OCI-LY7 (cell line): ENCODE results near the gene EHBP1.

Experiments used
- EZH2phosphoT487 ChIP-seq: fragments of 200-600 bp; sonication (generic); IDR thresholded peaks from 2 replicates; pipeline ENCODE4 v1.6.1; 2018; ENCODE audit warnings: low read depth, borderline replicate concordance, mild to moderate bottlenecking, mixed run types, antibody characterized with exemption, low read length, moderate library complexity, mixed read lengths
- TF ChIP-seq, protein P1 (sequence below): fragments of 200-600 bp; sonication (generic); conservative IDR thresholded peaks from 2 replicates; pipeline ENCODE4 v1.5.1; 2014; ENCODE audit warnings: mild to moderate bottlenecking, antibody characterized with exemption, low read length, moderate library complexity, mixed read lengths

DNA sequence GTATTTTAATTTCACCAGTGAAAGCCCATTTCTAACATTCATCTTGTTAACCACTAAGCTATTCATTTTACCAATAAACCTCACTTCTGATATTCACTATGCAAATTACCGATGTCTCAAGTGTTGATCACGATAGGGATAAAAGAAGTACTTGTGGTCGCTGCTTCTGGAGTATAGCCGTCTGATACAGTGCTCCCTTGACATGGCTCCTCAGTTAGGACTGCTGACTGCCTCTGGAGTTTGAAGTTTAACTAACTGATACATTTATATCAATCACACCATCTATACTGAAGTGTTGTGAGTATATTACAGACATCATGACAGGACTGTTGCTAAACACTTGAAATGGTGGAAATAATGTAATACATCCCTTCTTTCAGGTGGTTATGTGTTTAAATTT lies 95.6 kb downstream of the EHBP1 start:
- no peak for TF ChIP-seq EZH2phosphoT487
- TF ChIP-seq, protein P1, sequence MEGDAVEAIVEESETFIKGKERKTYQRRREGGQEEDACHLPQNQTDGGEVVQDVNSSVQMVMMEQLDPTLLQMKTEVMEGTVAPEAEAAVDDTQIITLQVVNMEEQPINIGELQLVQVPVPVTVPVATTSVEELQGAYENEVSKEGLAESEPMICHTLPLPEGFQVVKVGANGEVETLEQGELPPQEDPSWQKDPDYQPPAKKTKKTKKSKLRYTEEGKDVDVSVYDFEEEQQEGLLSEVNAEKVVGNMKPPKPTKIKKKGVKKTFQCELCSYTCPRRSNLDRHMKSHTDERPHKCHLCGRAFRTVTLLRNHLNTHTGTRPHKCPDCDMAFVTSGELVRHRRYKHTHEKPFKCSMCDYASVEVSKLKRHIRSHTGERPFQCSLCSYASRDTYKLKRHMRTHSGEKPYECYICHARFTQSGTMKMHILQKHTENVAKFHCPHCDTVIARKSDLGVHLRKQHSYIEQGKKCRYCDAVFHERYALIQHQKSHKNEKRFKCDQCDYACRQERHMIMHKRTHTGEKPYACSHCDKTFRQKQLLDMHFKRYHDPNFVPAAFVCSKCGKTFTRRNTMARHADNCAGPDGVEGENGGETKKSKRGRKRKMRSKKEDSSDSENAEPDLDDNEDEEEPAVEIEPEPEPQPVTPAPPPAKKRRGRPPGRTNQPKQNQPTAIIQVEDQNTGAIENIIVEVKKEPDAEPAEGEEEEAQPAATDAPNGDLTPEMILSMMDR: no peak
